Suprapubic skin (tissue), 3 donors: ENCODE measurements around the gene PTX4.

Experiments
- CTCF ChIP-seq, 2 donors: fragments of 200-600 bp in 1 of 2; fragments of 450-650 bp in 1 of 2; sonication (generic) in 1 of 2; IDR thresholded peaks; one replicate each; pipeline ENCODE4 v1.5.1; 2016 to 2019; ENCODE audit warnings: antibody characterized with exemption in 2 of 2, mild to moderate bottlenecking in 1 of 2, moderate library complexity in 1 of 2
- EP300 ChIP-seq: sonication (generic); formaldehyde crosslinking; IDR thresholded peaks from one replicate; pipeline ENCODE4 v1.6.1; 2017; ENCODE audit warnings: antibody characterized with exemption

- TF ChIP-seq EP300 (no peak), CTCF (IDR thresholded peaks at IDR 0.05) (no peak)
Observed at GRCh38 chr16:1461146-1461545, 27.6 kb downstream of the PTX4 start.
